Activated T-cell treated with anti-CD3 and anti-CD28 coated beads, Interleukin-2, amount 50 U/mL, for 72 hours (primary cell): ENCODE measurements around the gene IREB2. TPM values are rescaled to one million over a fixed set of nuclear protein-coding genes. Genes with fewer than 3 reads are reported as not detected.

Experiments
- total RNA-seq, 2 donors: library from RNA; stranded (reverse); gene quantifications; one replicate each; pipeline ENCODE4 v1.2.3, GENCODE V29; 2022

IREB2 gene
- total RNA-seq, 2 donors from 2014 or later: 64.1 to 72.2 TPM

Other genes starting within 250 kb of the IREB2 start
- gene ACSBG1, start 203.7 kb upstream of the IREB2 start, total RNA-seq: under 1 TPM in 1 of 2 donors, not detected in 1; 0.32 TPM
- 10 to 100 TPM; 30.7 to 36.4 TPM for gene DNAJA4, start 173.7 kb upstream of the IREB2 start, total RNA-seq
- 10 to 100 TPM; 31.0 to 31.3 TPM for gene SKIC8, start 138.6 kb upstream of the IREB2 start, total RNA-seq
- under 1 TPM in 1 of 2 donors, not detected in 1; 0.65 TPM for gene CRABP1, start 97.9 kb upstream of the IREB2 start, total RNA-seq
- 1 to 10 TPM; 2.8 to 2.9 TPM for gene HYKK, start 69.4 kb downstream of the IREB2 start, total RNA-seq
- 100 to 1,000 TPM; 207 to 216 TPM for gene PSMA4, start 102.2 kb downstream of the IREB2 start, total RNA-seq
- gene CHRNA5, start 127.3 kb downstream of the IREB2 start, total RNA-seq: 1 to 10 TPM; 2.6 to 3.1 TPM
- not detected for gene CHRNA3, start 182.8 kb downstream of the IREB2 start, total RNA-seq
- not detected for gene CHRNB4, start 203.0 kb downstream of the IREB2 start, total RNA-seq